Adrenal gland (tissue), 5 donors: ENCODE measurements around the gene NT5C3A.

Experiments
- CTCF ChIP-seq, 6 experiments: fragments of 450-650 bp in 4 of 6; fragments of 200-600 bp in 2 of 6; sonication (generic) in 1 of 6; IDR thresholded peaks; 1 replicate in 5 of 6; 2 replicates in 1 of 6; pipeline versions ENCODE4 v1.5.1 to v1.8.0; 2016 to 2021; ENCODE audit warnings: antibody characterized with exemption in 6 of 6, mild to moderate bottlenecking in 2 of 6, moderate library complexity in 1 of 6
- POLR2A ChIP-seq, 2 donors: fragments of 450-650 bp; IDR thresholded peaks; one replicate each; pipeline ENCODE4 v1.6.1; 2017; ENCODE audit warnings: antibody characterized with exemption in 2 of 2, mild to moderate bottlenecking in 2 of 2, moderate library complexity in 1 of 2
- donor health status: DM: no; HTN: no; CAD: no.

DNA sequence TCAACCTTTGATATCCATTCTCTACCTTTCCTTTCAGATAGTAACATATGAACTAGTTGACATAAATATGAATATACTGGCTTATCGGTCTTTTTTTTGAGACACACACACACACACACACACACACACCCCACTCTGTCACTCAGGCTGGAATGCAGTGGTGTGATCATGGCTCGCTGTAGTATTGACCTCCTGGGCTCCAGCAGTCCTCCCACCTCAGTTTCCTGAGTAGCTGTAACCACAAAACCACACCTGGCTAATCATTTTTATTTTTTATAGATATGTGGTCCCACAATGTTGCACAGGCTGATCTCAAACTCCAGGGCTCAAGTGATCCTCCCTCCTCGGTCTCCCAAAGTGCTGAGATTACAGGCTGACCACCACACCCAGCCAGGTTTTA lies 14.2 kb upstream of the NT5C3A start:
- TF ChIP-seq CTCF (IDR thresholded peaks at IDR 0.05) (no peak), POLR2A (IDR thresholded peaks at IDR 0.05) (no peak)
